GM23338 (cell line): ENCODE measurements around the gene EGFR. TPM values are rescaled to one million over a fixed set of nuclear protein-coding genes. Genes with fewer than 3 reads are reported as not detected.

Experiments
- ATAC-seq: fragments of 200-7000 bp; cut with Tn5 transposase; 3 replicates; pipeline ENCODE4 v1.9.1; 2020
- DNase-seq: peaks from one replicate; pipeline ENCODE4 v3.0.0-alpha.2; 2015; ENCODE audit warnings: low spot score
- H2AFZ ChIP-seq: fragments of 200-600 bp; sonication (generic); 2 replicates; pipeline ENCODE4 v1.8.0; 2016; ENCODE audit warnings: antibody characterized with exemption, mild to moderate bottlenecking, moderate library complexity
- H3F3A ChIP-seq: fragments of 200-600 bp; sonication (generic); replicated peaks from 2 replicates; pipeline ENCODE4 v1.8.0; 2017; ENCODE audit warnings: antibody characterized with exemption, mixed run types, low read depth
- H3K27ac ChIP-seq: fragments of 200-600 bp; sonication (generic); 2 replicates; pipeline ENCODE4 v1.6.1; 2016; ENCODE audit warnings: low read depth
- H3K27me3 ChIP-seq: fragments of 200-600 bp; sonication (generic); 2 replicates; pipeline ENCODE4 v1.8.0; 2016; ENCODE audit warnings: mild to moderate bottlenecking, mixed run types, moderate library complexity; ENCODE audit not compliant: insufficient read depth
- H3K36me3 ChIP-seq: fragments of 200-600 bp; sonication (generic); 2 replicates; pipeline ENCODE4 v1.8.0; 2016; ENCODE audit warnings: mild to moderate bottlenecking; ENCODE audit not compliant: insufficient read depth
- H3K4me1 ChIP-seq: fragments of 200-600 bp; sonication (generic); 2 replicates; pipeline ENCODE4 v1.8.0; 2016; ENCODE audit warnings: mild to moderate bottlenecking, moderate library complexity; ENCODE audit not compliant: insufficient read depth
- H3K4me2 ChIP-seq: fragments of 200-600 bp; sonication (generic); 2 replicates; pipeline ENCODE4 v1.7.1; 2017; ENCODE audit warnings: mixed run types
- H3K4me3 ChIP-seq: fragments of 200-600 bp; sonication (generic); 2 replicates; pipeline ENCODE4 v1.6.1; 2016; ENCODE audit warnings: mixed run types
- H3K79me2 ChIP-seq: fragments of 200-600 bp; sonication (generic); replicated peaks from 2 replicates; pipeline ENCODE4 v1.8.0; 2017; ENCODE audit warnings: mild to moderate bottlenecking; ENCODE audit not compliant: insufficient read depth
- H3K9me2 ChIP-seq: fragments of 200-600 bp; sonication (generic); 2 replicates; pipeline ENCODE4 v1.8.0; 2017; ENCODE audit not compliant: insufficient read depth
- H4K20me1 ChIP-seq: fragments of 200-600 bp; sonication (generic); replicated peaks from 2 replicates; pipeline ENCODE4 v1.8.0; 2017; ENCODE audit warnings: mild to moderate bottlenecking; ENCODE audit not compliant: insufficient read depth
- H3K27ac Mint-ChIP-seq: 2 replicates; pipeline ENCODE4 v1.8.0; 2020; ENCODE audit warnings: inconsistent platforms, mild to moderate bottlenecking, moderate library complexity, mixed read lengths
- H3K27me3 Mint-ChIP-seq: 3 replicates; pipeline ENCODE4 v1.8.0; 2022; ENCODE audit warnings: low read depth, mild to moderate bottlenecking, moderate library complexity, mixed read lengths, inconsistent platforms; ENCODE audit not compliant: insufficient read depth, poor library complexity
- H3K36me3 Mint-ChIP-seq: 3 replicates; pipeline ENCODE4 v1.8.0; 2021; ENCODE audit warnings: low read depth, mild to moderate bottlenecking, inconsistent platforms, moderate library complexity, mixed read lengths
- H3K4me1 Mint-ChIP-seq: 3 replicates; pipeline ENCODE4 v1.8.0; 2020; ENCODE audit warnings: mild to moderate bottlenecking, inconsistent platforms, mixed read lengths
- H3K4me3 Mint-ChIP-seq: 3 replicates; pipeline ENCODE4 v1.8.0; 2021; ENCODE audit warnings: moderate library complexity, mild to moderate bottlenecking, inconsistent platforms, mixed read lengths
- H3K9me3 Mint-ChIP-seq: 3 replicates; pipeline ENCODE4 v1.8.0; 2020; ENCODE audit warnings: moderate library complexity, mild to moderate bottlenecking, inconsistent platforms, mixed read lengths
- CREB1 ChIP-seq: fragments of 250-450 bp; sonication (Bioruptor Pico); IDR thresholded peaks from 2 replicates; pipeline ENCODE4 v1.5.0; 2020; ENCODE audit warnings: low read depth, mild to moderate bottlenecking, moderate library complexity
- EZH2 ChIP-seq: fragments of 200-600 bp; sonication (generic); IDR thresholded peaks from one replicate; pipeline ENCODE4 v1.8.0; 2017; ENCODE audit warnings: antibody characterized with exemption, mild to moderate bottlenecking, low read depth; ENCODE audit not compliant: unreplicated experiment
- EZH2phosphoT487 ChIP-seq: fragments of 200-600 bp; sonication (generic); IDR thresholded peaks from one replicate; pipeline ENCODE4 v1.8.1; 2018; ENCODE audit warnings: antibody characterized with exemption; ENCODE audit not compliant: unreplicated experiment
- JUNB ChIP-seq: IDR thresholded peaks from one replicate; pipeline ENCODE4 v1.6.1; 2016; ENCODE audit warnings: antibody characterized with exemption; ENCODE audit not compliant: unreplicated experiment
- NANOG ChIP-seq: IDR thresholded peaks from 2 replicates; pipeline ENCODE4 v1.6.1; 2016; ENCODE audit warnings: antibody characterized with exemption, borderline replicate concordance
- POLR2AphosphoS5 ChIP-seq: IDR thresholded peaks from 2 replicates; pipeline ENCODE4 v1.6.1; 2016; ENCODE audit warnings: antibody characterized with exemption, low read depth
- STAT1 ChIP-seq: IDR thresholded peaks from one replicate; pipeline ENCODE4 v1.6.1; 2016; ENCODE audit warnings: antibody characterized with exemption; ENCODE audit not compliant: unreplicated experiment
- ZNF114 ChIP-seq: fragments of 250-450 bp; sonication (Bioruptor Pico); IDR thresholded peaks from 2 replicates; pipeline ENCODE4 v1.5.0; 2020; ENCODE audit warnings: mild to moderate bottlenecking, moderate library complexity
- ZNF331 ChIP-seq: fragments of 250-450 bp; sonication (Bioruptor Pico); IDR thresholded peaks from 2 replicates; pipeline ENCODE4 v1.5.0; 2020; ENCODE audit warnings: low read depth, mild to moderate bottlenecking, moderate library complexity
- polyA plus RNA-seq: library from polyadenylated mRNA; unstranded; fragments of >200 nt; fragmentation: Nextera tagmentation; extraction: Ambion mirVana; gene quantifications from 2 replicates; pipeline ENCODE4 v1.2.1, GENCODE V29; 2016
- total RNA-seq: library from RNA; depleted of rRNA; stranded (reverse); fragments of >200 nt; shearing (Covaris generic); gene quantifications from 2 replicates; pipeline ENCODE4 v1.2.3, GENCODE V29; 2014
- TF ChIP-seq, protein P1 (sequence below), 2 experiments: fragments of 200-600 bp in 1 of 2; sonication (generic) in 1 of 2; conservative IDR thresholded peaks; 2 replicates each; pipeline versions ENCODE4 v1.5.1 to v1.6.1; 2016 to 2017; ENCODE audit warnings: antibody characterized with exemption in 2 of 2, low read depth in 2 of 2, mild to moderate bottlenecking in 2 of 2, moderate library complexity in 1 of 2
- TF ChIP-seq, protein P2 (sequence below): fragments of 250-450 bp; sonication (Bioruptor Pico); IDR thresholded peaks from 2 replicates; pipeline ENCODE4 v1.5.0; 2020; ENCODE audit warnings: mild to moderate bottlenecking, moderate library complexity
- TF ChIP-seq, protein P3 (sequence below): IDR thresholded peaks from one replicate; pipeline ENCODE4 v1.6.1; 2018; ENCODE audit warnings: antibody characterized with exemption; ENCODE audit not compliant: unreplicated experiment
- TF ChIP-seq, protein P4 (sequence below): IDR thresholded peaks from 2 replicates; pipeline ENCODE4 v1.6.1; 2016; ENCODE audit warnings: antibody characterized with exemption

Gene EGFR
- total and polyA plus RNA-seq, 2 experiments from 2014 or later: 1.5 to 4.5 TPM

DNA sequence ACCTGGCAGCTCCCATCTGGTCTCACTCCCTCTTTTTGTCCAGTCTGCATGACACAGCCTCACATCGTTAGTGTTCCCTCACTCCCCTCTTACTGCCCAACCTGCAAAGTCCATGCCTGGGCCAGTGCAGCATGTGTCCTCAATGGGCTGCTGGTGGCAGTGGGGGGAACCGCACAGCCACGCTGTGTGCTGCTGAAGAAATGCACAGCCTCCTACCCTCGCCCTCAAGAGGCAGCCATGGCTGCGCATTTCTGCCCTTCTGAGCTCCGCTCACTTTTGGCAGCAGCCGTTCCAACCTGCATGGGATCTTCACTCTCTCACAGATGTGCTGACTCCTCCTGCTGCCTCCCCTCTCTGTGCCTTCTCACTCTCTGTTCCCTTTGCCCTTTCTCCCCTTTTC, 103.4 kb downstream of the EGFR start:
- no peak overlapping the region for H3K27ac Mint-ChIP-seq
- no peaks in the 10 kb centered on the region for H4K20me1 ChIP-seq
- no peak overlapping the region for H2AFZ ChIP-seq
- no peaks in the 10 kb centered on the region for H3K4me1 Mint-ChIP-seq
- H3K4me2 ChIP-seq: no peak overlapping the region
- no peaks in the 10 kb centered on the region for H3K36me3 ChIP-seq
- DNase-seq (no peak), ATAC-seq (no peak)
- no peaks in the 10 kb centered on the region for H3K27me3 Mint-ChIP-seq
- H3K36me3 Mint-ChIP-seq: no peaks in the 10 kb centered on the region
- no peak overlapping the region for H3K27ac ChIP-seq
- no peak for TF ChIP-seq STAT1
- TF ChIP-seq EZH2: no peak
- TF ChIP-seq ZNF331 (CRISPR knock-in tag): no peak
- TF ChIP-seq NANOG: no peak
- TF ChIP-seq JUNB: no peak
- no peak for TF ChIP-seq EZH2phosphoT487
- no peak for TF ChIP-seq POLR2AphosphoS5
- TF ChIP-seq ZNF114 (CRISPR knock-in tag): no peak
- TF ChIP-seq, protein P1, sequence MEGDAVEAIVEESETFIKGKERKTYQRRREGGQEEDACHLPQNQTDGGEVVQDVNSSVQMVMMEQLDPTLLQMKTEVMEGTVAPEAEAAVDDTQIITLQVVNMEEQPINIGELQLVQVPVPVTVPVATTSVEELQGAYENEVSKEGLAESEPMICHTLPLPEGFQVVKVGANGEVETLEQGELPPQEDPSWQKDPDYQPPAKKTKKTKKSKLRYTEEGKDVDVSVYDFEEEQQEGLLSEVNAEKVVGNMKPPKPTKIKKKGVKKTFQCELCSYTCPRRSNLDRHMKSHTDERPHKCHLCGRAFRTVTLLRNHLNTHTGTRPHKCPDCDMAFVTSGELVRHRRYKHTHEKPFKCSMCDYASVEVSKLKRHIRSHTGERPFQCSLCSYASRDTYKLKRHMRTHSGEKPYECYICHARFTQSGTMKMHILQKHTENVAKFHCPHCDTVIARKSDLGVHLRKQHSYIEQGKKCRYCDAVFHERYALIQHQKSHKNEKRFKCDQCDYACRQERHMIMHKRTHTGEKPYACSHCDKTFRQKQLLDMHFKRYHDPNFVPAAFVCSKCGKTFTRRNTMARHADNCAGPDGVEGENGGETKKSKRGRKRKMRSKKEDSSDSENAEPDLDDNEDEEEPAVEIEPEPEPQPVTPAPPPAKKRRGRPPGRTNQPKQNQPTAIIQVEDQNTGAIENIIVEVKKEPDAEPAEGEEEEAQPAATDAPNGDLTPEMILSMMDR (conservative IDR thresholded peaks at IDR 0.05; ENCODE audit: low read depth in 2 of 2): no peak
- TF ChIP-seq, protein P2, sequence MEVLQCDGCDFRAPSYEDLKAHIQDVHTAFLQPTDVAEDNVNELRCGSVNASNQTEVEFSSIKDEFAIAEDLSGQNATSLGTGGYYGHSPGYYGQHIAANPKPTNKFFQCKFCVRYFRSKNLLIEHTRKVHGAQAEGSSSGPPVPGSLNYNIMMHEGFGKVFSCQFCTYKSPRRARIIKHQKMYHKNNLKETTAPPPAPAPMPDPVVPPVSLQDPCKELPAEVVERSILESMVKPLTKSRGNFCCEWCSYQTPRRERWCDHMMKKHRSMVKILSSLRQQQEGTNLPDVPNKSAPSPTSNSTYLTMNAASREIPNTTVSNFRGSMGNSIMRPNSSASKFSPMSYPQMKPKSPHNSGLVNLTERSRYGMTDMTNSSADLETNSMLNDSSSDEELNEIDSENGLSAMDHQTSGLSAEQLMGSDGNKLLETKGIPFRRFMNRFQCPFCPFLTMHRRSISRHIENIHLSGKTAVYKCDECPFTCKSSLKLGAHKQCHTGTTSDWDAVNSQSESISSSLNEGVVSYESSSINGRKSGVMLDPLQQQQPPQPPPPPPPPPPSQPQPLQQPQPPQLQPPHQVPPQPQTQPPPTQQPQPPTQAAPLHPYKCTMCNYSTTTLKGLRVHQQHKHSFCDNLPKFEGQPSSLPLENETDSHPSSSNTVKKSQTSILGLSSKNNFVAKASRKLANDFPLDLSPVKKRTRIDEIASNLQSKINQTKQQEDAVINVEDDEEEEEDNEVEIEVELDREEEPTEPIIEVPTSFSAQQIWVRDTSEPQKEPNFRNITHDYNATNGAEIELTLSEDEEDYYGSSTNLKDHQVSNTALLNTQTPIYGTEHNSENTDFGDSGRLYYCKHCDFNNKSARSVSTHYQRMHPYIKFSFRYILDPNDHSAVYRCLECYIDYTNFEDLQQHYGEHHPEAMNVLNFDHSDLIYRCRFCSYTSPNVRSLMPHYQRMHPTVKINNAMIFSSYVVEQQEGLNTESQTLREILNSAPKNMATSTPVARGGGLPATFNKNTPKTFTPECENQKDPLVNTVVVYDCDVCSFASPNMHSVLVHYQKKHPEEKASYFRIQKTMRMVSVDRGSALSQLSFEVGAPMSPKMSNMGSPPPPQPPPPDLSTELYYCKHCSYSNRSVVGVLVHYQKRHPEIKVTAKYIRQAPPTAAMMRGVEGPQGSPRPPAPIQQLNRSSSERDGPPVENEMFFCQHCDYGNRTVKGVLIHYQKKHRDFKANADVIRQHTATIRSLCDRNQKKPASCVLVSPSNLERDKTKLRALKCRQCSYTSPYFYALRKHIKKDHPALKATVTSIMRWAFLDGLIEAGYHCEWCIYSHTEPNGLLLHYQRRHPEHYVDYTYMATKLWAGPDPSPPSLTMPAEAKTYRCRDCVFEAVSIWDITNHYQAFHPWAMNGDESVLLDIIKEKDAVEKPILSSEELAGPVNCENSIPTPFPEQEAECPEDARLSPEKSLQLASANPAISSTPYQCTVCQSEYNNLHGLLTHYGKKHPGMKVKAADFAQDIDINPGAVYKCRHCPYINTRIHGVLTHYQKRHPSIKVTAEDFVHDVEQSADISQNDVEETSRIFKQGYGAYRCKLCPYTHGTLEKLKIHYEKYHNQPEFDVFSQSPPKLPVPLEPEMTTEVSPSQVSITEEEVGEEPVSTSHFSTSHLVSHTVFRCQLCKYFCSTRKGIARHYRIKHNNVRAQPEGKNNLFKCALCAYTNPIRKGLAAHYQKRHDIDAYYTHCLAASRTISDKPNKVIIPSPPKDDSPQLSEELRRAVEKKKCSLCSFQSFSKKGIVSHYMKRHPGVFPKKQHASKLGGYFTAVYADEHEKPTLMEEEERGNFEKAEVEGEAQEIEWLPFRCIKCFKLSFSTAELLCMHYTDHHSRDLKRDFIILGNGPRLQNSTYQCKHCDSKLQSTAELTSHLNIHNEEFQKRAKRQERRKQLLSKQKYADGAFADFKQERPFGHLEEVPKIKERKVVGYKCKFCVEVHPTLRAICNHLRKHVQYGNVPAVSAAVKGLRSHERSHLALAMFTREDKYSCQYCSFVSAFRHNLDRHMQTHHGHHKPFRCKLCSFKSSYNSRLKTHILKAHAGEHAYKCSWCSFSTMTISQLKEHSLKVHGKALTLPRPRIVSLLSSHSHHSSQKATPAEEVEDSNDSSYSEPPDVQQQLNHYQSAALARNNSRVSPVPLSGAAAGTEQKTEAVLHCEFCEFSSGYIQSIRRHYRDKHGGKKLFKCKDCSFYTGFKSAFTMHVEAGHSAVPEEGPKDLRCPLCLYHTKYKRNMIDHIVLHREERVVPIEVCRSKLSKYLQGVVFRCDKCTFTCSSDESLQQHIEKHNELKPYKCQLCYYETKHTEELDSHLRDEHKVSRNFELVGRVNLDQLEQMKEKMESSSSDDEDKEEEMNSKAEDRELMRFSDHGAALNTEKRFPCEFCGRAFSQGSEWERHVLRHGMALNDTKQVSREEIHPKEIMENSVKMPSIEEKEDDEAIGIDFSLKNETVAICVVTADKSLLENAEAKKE (CRISPR knock-in tag): no peak
- TF ChIP-seq, protein P3, sequence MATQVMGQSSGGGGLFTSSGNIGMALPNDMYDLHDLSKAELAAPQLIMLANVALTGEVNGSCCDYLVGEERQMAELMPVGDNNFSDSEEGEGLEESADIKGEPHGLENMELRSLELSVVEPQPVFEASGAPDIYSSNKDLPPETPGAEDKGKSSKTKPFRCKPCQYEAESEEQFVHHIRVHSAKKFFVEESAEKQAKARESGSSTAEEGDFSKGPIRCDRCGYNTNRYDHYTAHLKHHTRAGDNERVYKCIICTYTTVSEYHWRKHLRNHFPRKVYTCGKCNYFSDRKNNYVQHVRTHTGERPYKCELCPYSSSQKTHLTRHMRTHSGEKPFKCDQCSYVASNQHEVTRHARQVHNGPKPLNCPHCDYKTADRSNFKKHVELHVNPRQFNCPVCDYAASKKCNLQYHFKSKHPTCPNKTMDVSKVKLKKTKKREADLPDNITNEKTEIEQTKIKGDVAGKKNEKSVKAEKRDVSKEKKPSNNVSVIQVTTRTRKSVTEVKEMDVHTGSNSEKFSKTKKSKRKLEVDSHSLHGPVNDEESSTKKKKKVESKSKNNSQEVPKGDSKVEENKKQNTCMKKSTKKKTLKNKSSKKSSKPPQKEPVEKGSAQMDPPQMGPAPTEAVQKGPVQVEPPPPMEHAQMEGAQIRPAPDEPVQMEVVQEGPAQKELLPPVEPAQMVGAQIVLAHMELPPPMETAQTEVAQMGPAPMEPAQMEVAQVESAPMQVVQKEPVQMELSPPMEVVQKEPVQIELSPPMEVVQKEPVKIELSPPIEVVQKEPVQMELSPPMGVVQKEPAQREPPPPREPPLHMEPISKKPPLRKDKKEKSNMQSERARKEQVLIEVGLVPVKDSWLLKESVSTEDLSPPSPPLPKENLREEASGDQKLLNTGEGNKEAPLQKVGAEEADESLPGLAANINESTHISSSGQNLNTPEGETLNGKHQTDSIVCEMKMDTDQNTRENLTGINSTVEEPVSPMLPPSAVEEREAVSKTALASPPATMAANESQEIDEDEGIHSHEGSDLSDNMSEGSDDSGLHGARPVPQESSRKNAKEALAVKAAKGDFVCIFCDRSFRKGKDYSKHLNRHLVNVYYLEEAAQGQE: no peak
- no peak for TF ChIP-seq CREB1 (CRISPR knock-in tag)
- TF ChIP-seq, protein P4, sequence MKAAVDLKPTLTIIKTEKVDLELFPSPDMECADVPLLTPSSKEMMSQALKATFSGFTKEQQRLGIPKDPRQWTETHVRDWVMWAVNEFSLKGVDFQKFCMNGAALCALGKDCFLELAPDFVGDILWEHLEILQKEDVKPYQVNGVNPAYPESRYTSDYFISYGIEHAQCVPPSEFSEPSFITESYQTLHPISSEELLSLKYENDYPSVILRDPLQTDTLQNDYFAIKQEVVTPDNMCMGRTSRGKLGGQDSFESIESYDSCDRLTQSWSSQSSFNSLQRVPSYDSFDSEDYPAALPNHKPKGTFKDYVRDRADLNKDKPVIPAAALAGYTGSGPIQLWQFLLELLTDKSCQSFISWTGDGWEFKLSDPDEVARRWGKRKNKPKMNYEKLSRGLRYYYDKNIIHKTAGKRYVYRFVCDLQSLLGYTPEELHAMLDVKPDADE: no peak
- H3K9me2 ChIP-seq: peaks cover 3% of the 10 kb centered on the region; the same call in 1 of the 2 replicates
- no peak overlapping the region for H3K4me3 ChIP-seq
- no peaks in the 10 kb centered on the region for H3K79me2 ChIP-seq
- no peaks in the 10 kb centered on the region for H3K4me1 ChIP-seq
- H3K27me3 ChIP-seq: no peaks in the 10 kb centered on the region
- H3K4me3 Mint-ChIP-seq: no peak overlapping the region
- H3F3A ChIP-seq: no peaks in the 10 kb centered on the region
- no peaks in the 10 kb centered on the region for H3K9me3 Mint-ChIP-seq
